ENCODE results near the gene COX6A2.
A peak's percentile ranks its signal among the peaks of the same experiment; 100 is the strongest.

COX6A2 gene

GRCh38 chr16:31410082-31410481 is 18.1 kb downstream of the COX6A2 start:
- DNase-seq (ENCODE audit: low read depth), result no peak

DNA sequence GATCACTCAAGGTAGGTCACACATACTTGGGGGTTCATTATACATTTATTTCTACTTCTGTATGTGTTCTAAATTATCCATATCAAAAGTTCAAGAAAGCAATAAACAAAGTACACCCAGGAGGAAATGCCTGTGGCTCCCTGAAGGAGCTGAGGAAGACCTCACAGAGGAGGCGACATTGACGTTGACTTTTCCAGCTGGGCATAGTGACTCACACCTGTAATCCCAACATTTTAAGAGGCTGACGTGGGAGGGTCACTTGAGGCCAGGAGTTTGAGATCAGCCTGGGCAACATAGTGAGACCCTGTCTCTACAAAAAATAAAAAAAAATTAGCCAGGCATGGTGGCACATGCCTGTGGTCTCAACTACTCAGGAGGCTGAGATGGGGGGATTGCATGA is 18.7 kb downstream of the COX6A2 start:
- no peak for DNase-seq (ENCODE audit: low read depth)

DNA sequence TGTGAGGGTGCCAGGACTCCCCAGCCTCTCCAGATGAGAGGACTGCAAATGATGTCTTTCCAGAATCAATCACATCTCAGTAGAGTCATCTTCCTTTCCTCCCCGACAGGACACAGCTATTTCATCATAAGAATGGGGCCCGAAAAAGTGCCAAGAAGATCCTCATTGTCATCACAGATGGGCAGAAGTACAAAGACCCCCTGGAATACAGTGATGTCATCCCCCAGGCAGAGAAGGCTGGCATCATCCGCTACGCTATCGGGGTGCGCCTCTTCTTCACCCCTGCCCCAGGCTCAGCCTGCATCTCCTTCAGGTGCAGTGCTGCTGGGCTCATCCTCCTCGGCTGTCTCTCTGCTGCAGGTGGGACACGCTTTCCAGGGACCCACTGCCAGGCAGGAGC is 20.8 kb downstream of the COX6A2 start:
- DNase-seq (ENCODE audit: low read depth), result no peak

GRCh38 chr16:31404353-31405064 is 23.7 kb downstream of the COX6A2 start:
- DNase-seq (ENCODE audit: low read depth), result no peak

DNA sequence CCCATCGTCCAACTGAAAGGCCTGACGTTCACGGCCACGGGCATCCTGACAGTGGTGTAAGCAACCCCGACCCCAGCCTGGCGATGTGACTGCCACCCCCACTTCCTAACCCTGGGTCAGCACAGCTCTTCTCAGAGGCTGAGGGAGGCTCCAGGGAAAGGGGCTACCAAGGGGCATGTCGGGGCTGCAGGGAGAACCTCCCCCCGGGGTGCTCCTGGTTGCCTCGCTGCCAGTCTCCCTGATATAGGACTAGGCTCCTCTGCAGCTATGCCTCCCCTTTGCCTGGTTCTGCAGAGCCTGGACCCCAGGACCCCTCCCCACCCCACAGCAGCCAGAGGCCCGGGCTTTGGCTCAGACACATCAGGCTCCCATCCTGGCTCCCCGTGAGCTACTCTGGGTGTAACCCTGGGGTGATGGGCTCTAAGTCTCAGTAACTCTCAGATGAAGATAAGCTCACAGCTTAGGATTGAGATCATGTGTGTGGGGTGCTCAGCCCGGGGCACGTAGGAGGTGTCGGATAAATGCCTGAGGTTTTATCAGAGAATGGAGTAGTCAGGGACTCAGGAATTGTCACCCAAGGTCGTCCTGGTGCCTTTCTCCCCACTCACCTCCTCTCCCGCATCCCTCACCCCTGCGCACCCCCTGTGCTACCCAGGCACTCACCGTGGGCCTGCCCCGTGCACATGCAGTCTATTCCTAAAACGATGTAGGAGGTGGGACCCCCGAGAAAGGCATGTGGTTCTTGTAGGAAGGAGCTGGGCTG is 24.4 kb downstream of the COX6A2 start:
- no peak for DNase-seq (ENCODE audit: low read depth)

DNA sequence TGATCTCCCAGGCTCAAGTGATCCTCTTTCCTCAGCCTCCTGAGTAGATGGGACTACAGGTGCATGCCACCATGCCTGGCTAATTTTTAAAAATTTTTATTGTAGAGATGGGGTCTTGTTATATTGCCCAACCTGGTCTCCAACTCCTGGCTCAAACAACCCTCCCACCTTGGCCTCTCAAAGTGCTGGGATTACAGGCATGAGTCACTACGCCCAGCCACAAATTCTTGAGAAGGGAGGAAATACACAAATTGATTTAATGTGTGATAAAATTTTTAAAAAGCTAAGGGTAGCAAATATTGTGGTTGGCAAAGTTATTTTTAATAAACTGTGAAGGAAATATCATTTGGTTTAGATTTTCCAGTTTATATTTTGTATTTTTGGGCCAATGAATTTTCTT is 25.5 kb downstream of the COX6A2 start:
- DNase-seq (ENCODE audit: low read depth), result no peak

DNA sequence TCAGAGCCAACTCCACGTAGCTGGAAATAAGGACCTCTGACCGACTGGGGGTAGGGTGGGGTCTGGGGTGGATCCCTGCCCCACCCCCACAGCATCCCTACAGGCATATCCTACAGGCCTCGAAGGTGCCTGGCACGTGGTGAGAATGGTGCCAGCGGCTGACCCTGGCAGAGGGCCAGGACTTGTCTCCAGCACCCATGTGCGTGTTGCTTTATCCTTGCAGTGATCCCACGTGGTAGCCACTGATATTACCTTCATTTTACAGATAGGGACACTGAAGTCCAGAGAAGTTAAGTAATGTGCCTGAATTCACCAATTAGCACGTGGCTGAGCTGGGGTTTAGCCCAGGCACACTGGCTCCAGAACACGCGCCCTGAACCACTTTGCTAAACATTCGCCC is 26.7 kb downstream of the COX6A2 start:
- DNase-seq (ENCODE audit: low read depth), result no peak

- DNase-seq (ENCODE audit: low read depth), result no peak
Observed at GRCh38 chr16:31400191-31400590, 28.0 kb downstream of the COX6A2 start.

DNA sequence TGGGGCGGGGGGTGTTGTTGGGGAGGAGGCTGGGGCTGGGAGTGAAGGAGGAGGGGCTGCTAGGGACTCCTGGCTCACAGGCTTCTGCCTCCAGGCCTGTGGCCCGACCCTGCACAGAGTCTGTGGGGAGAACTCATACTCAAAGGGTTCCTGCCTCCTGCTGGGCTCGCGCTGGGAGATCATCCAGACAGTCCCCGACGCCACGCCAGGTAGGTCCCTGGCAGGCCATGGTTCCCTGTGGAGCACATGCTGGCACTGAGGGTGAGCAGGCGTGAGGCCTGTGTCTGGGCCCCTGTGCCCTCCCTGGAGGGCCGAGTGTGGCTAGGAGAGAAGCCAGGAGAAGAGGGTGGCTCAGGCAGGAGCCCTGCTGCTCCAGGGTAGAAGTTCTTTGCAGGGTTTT is 30.5 kb downstream of the COX6A2 start:
- no peak for DNase-seq (ENCODE audit: low read depth)

GRCh38 chr16:31397096-31397660 is 31.0 kb downstream of the COX6A2 start:
- no peak for DNase-seq (ENCODE audit: low read depth)

DNA sequence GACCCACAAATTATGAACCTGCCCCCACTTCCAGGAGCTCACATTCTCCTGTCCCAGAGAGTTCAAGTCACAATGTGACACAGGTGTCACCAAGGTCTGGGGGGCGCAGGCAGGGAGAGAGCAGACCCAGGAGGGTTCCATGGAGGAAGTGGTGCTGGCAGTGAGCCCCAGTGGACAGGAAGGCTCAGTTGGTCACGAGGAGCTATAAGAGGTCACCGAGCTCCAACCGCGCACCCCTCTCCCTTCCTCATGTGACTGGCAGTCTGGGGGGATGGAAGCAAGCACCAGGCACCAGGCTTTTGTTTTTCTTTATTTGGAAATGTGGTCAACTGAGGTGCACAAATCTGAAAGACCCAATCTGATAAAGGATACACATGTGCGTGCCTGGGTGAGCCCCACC is 32.5 kb downstream of the COX6A2 start:
- DNase-seq (ENCODE audit: low read depth), result no peak

DNA sequence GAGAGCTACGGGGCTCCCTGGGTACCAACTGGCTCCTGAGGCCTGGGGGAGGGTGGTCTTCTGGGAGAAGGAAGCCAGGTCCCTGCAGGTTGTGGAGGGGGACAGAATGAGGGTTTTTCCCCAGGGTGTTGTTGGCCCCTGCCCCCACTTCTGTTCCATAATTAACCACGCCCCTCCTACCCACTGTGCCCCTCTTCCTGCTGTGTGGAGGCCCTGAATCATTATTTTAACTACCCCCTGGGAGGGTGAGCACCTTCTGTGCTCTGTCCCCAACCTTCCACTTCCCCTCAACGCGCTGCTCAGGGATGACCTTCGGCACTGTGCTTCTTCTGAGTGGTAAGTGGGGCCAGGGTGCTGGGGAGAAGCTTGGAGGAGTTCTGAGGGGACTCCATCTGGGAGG is 35.1 kb downstream of the COX6A2 start, which contains the start of gene ITGAD:
Gene ITGAD, plus strand, starts transcription at position 280 of the 400 bp plus-strand sequence. Its CDS starts 26 bp downstream, at position 306.
- DNase-seq (ENCODE audit: low read depth), result no peak

DNA sequence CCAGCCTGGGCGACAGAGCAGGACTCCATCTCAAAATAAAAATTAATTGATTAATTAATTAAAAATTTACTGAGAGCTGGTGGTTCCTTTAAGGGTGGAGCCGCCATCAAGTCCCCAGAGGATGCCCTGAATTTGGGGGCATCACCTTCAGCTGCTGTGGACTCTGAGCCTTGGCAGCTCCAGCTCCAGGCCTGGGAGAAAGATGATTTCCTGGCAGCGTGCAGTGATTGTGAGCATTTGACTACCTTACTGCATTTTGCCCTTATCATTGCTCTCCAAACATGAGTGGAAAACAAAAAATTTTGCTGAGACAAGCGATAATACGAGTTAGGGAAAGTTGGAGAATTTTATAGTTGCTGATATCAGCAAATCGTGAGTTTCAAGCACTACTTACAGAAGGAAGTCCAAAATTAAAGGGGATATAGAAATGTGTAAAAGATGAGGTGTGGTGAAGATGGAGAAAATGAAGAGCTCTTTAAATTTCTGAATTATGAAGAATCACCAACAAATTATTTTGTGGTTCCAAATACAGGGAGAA is 37.6 kb downstream of the COX6A2 start:
- DNase-seq (ENCODE audit: low read depth), result no peak

DNA sequence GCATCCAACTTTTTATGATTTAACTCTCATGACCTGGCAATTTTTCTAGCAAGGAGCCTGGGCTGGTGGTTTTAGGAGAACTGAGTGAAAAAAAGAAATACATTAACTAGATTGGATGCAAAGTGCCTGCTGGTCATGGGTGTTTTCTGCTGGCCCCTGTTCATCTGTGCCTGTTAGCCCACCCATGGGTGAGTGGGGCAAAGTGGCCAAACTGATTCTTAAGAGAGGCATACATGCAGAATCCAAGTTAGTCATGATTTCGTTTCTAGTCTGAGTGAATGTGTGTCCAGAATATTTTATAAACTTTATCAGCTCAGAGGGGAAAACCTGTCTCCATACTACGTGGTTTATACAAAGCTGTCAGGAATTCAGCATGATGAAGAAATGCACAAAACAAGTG is 39.6 kb downstream of the COX6A2 start:
- DNase-seq (ENCODE audit: low read depth), result no peak

DNA sequence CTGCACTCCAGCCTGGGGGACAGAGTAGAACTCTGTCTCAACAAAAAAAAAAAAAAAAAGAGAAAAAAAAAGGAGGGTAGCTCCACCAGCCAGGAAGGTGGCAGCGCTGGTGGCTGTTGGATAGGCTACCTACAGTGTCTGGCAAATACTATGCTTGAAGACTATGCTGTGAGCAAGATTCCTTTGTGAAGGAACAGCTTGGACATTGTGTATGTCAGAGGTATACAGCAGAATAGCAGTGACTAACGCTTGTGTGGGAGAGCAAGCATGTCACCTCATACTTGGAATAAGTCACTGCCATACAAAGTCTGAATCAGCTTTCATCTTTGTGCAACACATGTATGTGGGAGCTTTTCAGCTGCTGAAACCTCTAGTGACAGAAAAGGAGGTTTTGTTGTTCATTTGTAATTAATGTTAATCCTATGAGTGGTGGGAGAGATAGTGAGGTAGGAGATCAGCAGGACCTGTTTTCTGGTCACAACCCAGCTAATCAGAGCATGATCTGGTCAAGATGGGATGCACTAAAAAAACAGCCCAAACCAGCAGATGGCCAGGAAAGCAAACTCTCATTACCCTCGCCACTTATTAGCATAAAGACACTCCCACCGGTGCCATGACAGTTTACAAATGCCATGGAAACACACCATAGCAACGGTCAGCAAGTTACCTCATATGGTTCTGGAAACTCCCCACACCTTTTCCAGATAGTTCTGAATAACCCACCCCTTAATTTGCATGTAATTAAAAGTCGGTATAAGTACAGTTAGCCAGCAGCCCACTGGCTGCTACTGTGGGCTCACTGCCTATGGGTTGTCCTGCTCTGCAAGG is 41.8 kb downstream of the COX6A2 start:
- DNase-seq (ENCODE audit: low read depth), result no peak

GRCh38 chr16:31385680-31386079 is 42.5 kb downstream of the COX6A2 start:
- no peak for DNase-seq (ENCODE audit: low read depth)

DNA sequence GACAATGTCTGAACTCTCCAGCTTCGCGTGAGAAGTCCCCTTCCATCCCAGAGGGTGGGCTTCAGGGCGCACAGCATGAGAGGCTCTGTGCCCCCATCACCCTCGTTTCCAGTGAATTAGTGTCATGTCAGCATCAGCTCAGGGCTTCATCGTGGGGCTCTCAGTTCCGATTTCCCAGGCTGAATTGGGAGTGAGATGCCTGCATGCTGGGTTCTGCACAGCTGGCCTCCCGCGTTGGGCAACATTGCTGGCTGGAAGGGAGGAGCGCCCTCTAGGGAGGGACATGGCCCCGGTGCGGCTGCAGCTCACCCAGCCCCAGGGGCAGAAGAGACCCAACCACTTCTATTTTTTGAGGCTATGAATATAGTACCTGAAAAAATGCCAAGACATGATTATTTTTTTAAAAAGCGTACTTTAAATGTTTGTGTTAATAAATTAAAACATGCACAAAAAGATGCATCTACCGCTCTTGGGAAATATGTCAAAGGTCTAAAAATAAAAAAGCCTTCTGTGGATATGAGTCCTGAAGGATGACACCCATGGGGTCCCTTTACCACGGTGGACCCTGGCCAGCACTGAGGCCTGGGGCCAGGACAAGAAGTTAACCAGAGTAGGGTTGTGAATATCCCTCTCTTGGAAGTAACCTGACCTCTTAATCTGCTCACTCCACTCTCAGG is 45.5 kb downstream of the COX6A2 start:
- DNase-seq (ENCODE audit: low read depth), result peak; percentile 23

GRCh38 chr16:31380201-31380600 is 48.0 kb downstream of the COX6A2 start:
- DNase-seq (ENCODE audit: low read depth), result no peak
